Suprapubic skin (tissue), 3 donors: ENCODE data around the gene FETUB.

ENCODE experiments used
- POLR2A ChIP-seq, 2 donors: fragments of 450-650 bp; IDR thresholded peaks; one replicate each; pipeline ENCODE4 v1.6.1; 2017; ENCODE audit warnings: antibody characterized with exemption in 2 of 2, mild to moderate bottlenecking in 2 of 2, moderate library complexity in 2 of 2
- TF ChIP-seq, protein P1 (sequence below), 2 donors: fragments of 200-600 bp in 1 of 2; fragments of 450-650 bp in 1 of 2; sonication (generic) in 1 of 2; IDR thresholded peaks; one replicate each; pipeline ENCODE4 v1.5.1; 2016 to 2019; ENCODE audit warnings: antibody characterized with exemption in 2 of 2, mild to moderate bottlenecking in 1 of 2, moderate library complexity in 1 of 2

DNA sequence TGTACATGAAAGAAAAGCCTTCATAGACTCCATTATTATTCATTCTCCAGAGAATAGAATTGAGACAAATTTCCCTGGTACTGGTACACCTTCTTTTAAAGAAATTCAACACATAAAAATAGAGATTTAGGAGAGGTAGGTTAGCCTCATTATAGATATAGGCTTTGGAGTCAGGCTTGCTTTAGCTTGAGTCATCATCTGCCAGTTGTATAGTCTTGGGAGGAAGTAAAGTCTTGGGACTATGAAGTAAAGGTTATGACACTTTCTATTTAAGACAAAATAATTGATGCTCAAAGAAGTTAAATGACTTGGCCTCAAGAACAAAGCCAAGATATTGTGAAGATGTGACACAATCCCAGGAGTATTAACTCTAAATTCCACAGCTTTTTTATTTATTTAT is 30.0 kb downstream of the FETUB start:
- TF ChIP-seq, protein P1, sequence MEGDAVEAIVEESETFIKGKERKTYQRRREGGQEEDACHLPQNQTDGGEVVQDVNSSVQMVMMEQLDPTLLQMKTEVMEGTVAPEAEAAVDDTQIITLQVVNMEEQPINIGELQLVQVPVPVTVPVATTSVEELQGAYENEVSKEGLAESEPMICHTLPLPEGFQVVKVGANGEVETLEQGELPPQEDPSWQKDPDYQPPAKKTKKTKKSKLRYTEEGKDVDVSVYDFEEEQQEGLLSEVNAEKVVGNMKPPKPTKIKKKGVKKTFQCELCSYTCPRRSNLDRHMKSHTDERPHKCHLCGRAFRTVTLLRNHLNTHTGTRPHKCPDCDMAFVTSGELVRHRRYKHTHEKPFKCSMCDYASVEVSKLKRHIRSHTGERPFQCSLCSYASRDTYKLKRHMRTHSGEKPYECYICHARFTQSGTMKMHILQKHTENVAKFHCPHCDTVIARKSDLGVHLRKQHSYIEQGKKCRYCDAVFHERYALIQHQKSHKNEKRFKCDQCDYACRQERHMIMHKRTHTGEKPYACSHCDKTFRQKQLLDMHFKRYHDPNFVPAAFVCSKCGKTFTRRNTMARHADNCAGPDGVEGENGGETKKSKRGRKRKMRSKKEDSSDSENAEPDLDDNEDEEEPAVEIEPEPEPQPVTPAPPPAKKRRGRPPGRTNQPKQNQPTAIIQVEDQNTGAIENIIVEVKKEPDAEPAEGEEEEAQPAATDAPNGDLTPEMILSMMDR (IDR thresholded peaks at IDR 0.05): no peak
- no peak for TF ChIP-seq POLR2A (IDR thresholded peaks at IDR 0.05)
